Peyer's patch (tissue), 4 donors: ENCODE results near the gene FGGY.

ENCODE experiments used
- POLR2A ChIP-seq, 2 donors: fragments of 450-650 bp; IDR thresholded peaks; one replicate each; pipeline ENCODE4 v1.5.1; 2017; ENCODE audit warnings: antibody characterized with exemption in 2 of 2, mild to moderate bottlenecking in 2 of 2, moderate library complexity in 2 of 2
- TF ChIP-seq, protein P1 (sequence below), 6 experiments: fragments of 450-650 bp in 4 of 6; fragments of 200-600 bp in 2 of 6; sonication (generic) in 1 of 6; IDR thresholded peaks; one replicate each; pipeline ENCODE4 v1.5.1; 2017 to 2019; ENCODE audit warnings: antibody characterized with exemption in 6 of 6, mild to moderate bottlenecking in 3 of 6, moderate library complexity in 1 of 6

GRCh38 chr1:59691261-59691660 is 394.4 kb downstream of the FGGY start:
- TF ChIP-seq, protein P1, sequence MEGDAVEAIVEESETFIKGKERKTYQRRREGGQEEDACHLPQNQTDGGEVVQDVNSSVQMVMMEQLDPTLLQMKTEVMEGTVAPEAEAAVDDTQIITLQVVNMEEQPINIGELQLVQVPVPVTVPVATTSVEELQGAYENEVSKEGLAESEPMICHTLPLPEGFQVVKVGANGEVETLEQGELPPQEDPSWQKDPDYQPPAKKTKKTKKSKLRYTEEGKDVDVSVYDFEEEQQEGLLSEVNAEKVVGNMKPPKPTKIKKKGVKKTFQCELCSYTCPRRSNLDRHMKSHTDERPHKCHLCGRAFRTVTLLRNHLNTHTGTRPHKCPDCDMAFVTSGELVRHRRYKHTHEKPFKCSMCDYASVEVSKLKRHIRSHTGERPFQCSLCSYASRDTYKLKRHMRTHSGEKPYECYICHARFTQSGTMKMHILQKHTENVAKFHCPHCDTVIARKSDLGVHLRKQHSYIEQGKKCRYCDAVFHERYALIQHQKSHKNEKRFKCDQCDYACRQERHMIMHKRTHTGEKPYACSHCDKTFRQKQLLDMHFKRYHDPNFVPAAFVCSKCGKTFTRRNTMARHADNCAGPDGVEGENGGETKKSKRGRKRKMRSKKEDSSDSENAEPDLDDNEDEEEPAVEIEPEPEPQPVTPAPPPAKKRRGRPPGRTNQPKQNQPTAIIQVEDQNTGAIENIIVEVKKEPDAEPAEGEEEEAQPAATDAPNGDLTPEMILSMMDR (IDR thresholded peaks at IDR 0.05): no peak
- no peak for TF ChIP-seq POLR2A (IDR thresholded peaks at IDR 0.05)
